Gastroesophageal sphincter (tissue), 3 donors: ENCODE data around the gene DHX35.

Experiments
- EP300 ChIP-seq: sonication (generic); formaldehyde crosslinking; IDR thresholded peaks from one replicate; pipeline ENCODE4 v1.6.1; 2017; ENCODE audit warnings: antibody characterized with exemption, mild to moderate bottlenecking
- POLR2A ChIP-seq, 2 donors: fragments of 450-650 bp; IDR thresholded peaks; one replicate each; pipeline ENCODE4 v1.6.1; 2017; ENCODE audit warnings: antibody characterized with exemption in 2 of 2, mild to moderate bottlenecking in 2 of 2, moderate library complexity in 1 of 2
- POLR2AphosphoS5 ChIP-seq: sonication (generic); formaldehyde crosslinking; IDR thresholded peaks from one replicate; pipeline ENCODE4 v1.6.1; 2017; ENCODE audit warnings: antibody characterized with exemption
- TF ChIP-seq, protein P1 (sequence below), 4 experiments: fragments of 200-600 bp in 2 of 4; fragments of 450-650 bp in 2 of 4; sonication (generic) in 1 of 4; IDR thresholded peaks; one replicate each; pipeline ENCODE4 v1.5.1; 2017 to 2019; ENCODE audit warnings: antibody characterized with exemption in 4 of 4, mild to moderate bottlenecking in 2 of 4, moderate library complexity in 2 of 4

DNA sequence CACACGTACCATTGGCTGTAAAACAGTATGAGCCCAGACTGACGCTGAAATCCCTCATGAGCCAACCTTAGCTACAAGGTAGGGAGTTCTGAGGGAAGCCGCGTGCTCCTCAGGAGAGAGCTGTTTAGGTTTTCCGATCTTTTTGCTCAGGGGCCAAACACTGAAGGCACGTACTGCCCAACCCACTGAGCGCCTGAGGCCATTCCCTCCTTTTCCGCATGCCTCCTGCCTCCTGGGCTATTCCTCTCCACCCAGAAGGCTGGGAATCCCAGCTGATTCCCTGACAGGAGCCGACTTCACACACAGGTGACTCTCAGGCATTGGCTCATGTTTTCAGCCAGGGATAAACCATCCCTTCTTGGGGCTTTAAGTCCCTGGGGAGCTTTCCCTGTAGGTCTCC is 41.3 kb upstream of the DHX35 start:
- TF ChIP-seq, protein P1, sequence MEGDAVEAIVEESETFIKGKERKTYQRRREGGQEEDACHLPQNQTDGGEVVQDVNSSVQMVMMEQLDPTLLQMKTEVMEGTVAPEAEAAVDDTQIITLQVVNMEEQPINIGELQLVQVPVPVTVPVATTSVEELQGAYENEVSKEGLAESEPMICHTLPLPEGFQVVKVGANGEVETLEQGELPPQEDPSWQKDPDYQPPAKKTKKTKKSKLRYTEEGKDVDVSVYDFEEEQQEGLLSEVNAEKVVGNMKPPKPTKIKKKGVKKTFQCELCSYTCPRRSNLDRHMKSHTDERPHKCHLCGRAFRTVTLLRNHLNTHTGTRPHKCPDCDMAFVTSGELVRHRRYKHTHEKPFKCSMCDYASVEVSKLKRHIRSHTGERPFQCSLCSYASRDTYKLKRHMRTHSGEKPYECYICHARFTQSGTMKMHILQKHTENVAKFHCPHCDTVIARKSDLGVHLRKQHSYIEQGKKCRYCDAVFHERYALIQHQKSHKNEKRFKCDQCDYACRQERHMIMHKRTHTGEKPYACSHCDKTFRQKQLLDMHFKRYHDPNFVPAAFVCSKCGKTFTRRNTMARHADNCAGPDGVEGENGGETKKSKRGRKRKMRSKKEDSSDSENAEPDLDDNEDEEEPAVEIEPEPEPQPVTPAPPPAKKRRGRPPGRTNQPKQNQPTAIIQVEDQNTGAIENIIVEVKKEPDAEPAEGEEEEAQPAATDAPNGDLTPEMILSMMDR (IDR thresholded peaks at IDR 0.05): no peak
- TF ChIP-seq POLR2AphosphoS5: no peak
- no peak for TF ChIP-seq EP300
- no peak for TF ChIP-seq POLR2A (IDR thresholded peaks at IDR 0.05)
